ENCODE measurements around the gene HPCAL1.

Gene HPCAL1

GRCh38 chr2:10385933-10386773 is 83.4 kb downstream of the HPCAL1 start:
- POLR2A ChIA-PET, result no interaction called here

GRCh38 chr2:10387033-10387432 is 84.3 kb downstream of the HPCAL1 start:
- DNase-seq (ENCODE audit: extremely low spot score), result no peak
- TF ChIP-seq CTCF (IDR thresholded peaks at IDR 0.05; ENCODE audit: control extremely low read depth, extremely low read depth, low read depth, missing control alignments), result no peak
- ChIA-PET POLR2A (no interaction called here), CTCF (no interaction called here)

More at GRCh38 chr2:10385933-10386773, 83.4 kb downstream of the HPCAL1 start:
- no peak for DNase-seq (ENCODE audit: extremely low spot score)
- CTCF ChIA-PET, result no interaction called here
- no peak for TF ChIP-seq CTCF (IDR thresholded peaks at IDR 0.05; ENCODE audit: control extremely low read depth, extremely low read depth, low read depth, missing control alignments)

- CTCF ChIA-PET, result interaction anchor here (1.0 to 1.5 kb wide), 2 partner anchors 10 to 156 kb away, joined by 3 read pairs; no protein-coding TSS in a partner anchor
- POLR2A ChIA-PET, result no interaction called here
- no peak for DNase-seq (ENCODE audit: extremely low spot score)
- no peak for TF ChIP-seq CTCF (IDR thresholded peaks at IDR 0.05; ENCODE audit: control extremely low read depth, extremely low read depth, low read depth, missing control alignments)
Measured at GRCh38 chr2:10388954-10389560, 86.4 kb downstream of the HPCAL1 start.

GRCh38 chr2:10389573-10389972 is 86.9 kb downstream of the HPCAL1 start:
- no peak for TF ChIP-seq CTCF (IDR thresholded peaks at IDR 0.05; ENCODE audit: control extremely low read depth, extremely low read depth, low read depth, missing control alignments)
- DNase-seq (ENCODE audit: extremely low spot score), result no peak
- ChIA-PET POLR2A (no interaction called here), CTCF (interaction anchor here (1.0 to 1.5 kb wide), 2 partner anchors 11 to 157 kb away, joined by 3 read pairs; no protein-coding TSS in a partner anchor)

GRCh38 chr2:10390369-10390801 is 87.7 kb downstream of the HPCAL1 start:
- no peak for DNase-seq (ENCODE audit: extremely low spot score)
- POLR2A ChIA-PET, result no interaction called here
- TF ChIP-seq CTCF (IDR thresholded peaks at IDR 0.05; ENCODE audit: control extremely low read depth, extremely low read depth, low read depth, missing control alignments), result no peak
- CTCF ChIA-PET, result interaction anchor here (1.0 to 1.5 kb wide), 3 partner anchors 12 to 318 kb away, joined by 3 read pairs; no protein-coding TSS in a partner anchor

- ChIA-PET POLR2A (no interaction called here), CTCF (interaction anchor here (1.0 to 3.2 kb wide), 5 partner anchors 10 to 268 kb away, joined by 3 to 11 read pairs (median 6); no protein-coding TSS in a partner anchor)
- DNase-seq (ENCODE audit: extremely low spot score), result no peak
- TF ChIP-seq CTCF (IDR thresholded peaks at IDR 0.05; ENCODE audit: control extremely low read depth, extremely low read depth, low read depth, missing control alignments), result no peak
Measured at GRCh38 chr2:10392100-10392499, 89.4 kb downstream of the HPCAL1 start.

Data from GM10248 (cell line).